Stomach (tissue), 4 donors: ENCODE measurements around the gene PDILT.

Source experiments
- EP300 ChIP-seq: sonication (generic); formaldehyde crosslinking; IDR thresholded peaks from one replicate; pipeline ENCODE4 v1.6.1; 2017; ENCODE audit warnings: antibody characterized with exemption
- POLR2A ChIP-seq, 4 donors: fragments of 450-650 bp; IDR thresholded peaks; one replicate each; pipeline ENCODE4 v1.6.1; 2016; ENCODE audit warnings: antibody characterized with exemption in 4 of 4, control low read depth in 2 of 4, mild to moderate bottlenecking in 1 of 4, moderate library complexity in 1 of 4
- POLR2AphosphoS5 ChIP-seq, 3 donors: sonication (generic); formaldehyde crosslinking; IDR thresholded peaks; one replicate each; pipeline ENCODE4 v1.6.1; 2016; ENCODE audit warnings: antibody characterized with exemption in 3 of 3
- TF ChIP-seq, protein P1 (sequence below), 7 experiments: fragments of 450-650 bp in 4 of 7; fragments of 200-600 bp in 3 of 7; sonication (generic) in 3 of 7; IDR thresholded peaks; one replicate each; pipeline ENCODE4 v1.5.1; 2016 to 2019; ENCODE audit warnings: antibody characterized with exemption in 7 of 7, control low read depth in 2 of 7, mild to moderate bottlenecking in 1 of 7

DNA sequence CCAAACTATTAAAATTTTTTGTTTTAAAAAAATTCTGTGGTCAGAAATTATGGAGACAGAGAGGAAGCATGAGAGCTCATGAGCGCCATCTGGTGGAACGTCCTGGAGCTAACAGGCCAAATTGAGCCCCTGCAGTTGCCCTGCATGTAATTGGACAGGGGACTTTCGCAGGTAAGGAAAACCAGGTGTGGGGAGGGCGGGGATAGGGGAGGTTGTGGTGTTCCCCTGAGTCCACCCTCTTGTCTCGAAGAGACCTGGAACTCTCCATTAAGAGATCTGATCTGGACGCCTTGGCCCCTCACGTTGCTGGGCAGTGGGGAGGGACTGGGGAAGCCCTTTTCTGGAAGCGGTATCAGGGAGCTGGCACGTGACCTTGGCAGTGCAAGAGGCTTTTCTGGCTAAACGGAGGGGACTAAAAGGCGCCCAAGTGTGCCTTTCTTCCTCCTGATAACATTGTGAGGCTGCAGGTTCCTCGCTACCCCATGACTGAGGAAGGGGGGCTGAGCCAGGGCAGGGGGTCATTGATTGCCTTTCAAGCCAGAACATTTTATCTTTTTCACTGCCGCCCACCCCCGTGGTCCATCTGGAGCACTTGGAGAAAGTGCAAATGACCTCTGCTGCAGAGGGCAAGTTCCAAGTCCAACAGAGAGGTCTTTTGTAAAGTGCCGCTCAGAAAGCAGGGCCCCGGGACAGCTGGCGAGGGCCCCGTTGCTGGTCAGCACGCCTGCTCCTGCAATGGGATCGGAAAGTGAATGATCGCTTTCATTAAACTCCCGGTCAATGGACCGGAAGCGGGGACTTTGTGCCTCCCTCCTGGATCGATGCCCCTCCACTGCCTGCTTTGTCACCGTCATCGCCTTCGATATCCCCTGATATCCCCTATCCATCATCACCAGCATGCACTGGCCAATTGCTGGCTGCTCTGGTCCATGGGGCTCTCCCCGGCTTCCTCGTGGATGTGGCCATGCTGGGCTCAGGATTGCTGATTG, 18.4 kb downstream of the PDILT start:
- TF ChIP-seq, protein P1, sequence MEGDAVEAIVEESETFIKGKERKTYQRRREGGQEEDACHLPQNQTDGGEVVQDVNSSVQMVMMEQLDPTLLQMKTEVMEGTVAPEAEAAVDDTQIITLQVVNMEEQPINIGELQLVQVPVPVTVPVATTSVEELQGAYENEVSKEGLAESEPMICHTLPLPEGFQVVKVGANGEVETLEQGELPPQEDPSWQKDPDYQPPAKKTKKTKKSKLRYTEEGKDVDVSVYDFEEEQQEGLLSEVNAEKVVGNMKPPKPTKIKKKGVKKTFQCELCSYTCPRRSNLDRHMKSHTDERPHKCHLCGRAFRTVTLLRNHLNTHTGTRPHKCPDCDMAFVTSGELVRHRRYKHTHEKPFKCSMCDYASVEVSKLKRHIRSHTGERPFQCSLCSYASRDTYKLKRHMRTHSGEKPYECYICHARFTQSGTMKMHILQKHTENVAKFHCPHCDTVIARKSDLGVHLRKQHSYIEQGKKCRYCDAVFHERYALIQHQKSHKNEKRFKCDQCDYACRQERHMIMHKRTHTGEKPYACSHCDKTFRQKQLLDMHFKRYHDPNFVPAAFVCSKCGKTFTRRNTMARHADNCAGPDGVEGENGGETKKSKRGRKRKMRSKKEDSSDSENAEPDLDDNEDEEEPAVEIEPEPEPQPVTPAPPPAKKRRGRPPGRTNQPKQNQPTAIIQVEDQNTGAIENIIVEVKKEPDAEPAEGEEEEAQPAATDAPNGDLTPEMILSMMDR (IDR thresholded peaks at IDR 0.05): peak in 5 of 7 experiments; percentile 32 to 84 (median 80)
- no peak for TF ChIP-seq EP300
- TF ChIP-seq POLR2A (IDR thresholded peaks at IDR 0.05): no peak
- peak in 2 of 3 donors; percentile 6 to 17 for TF ChIP-seq POLR2AphosphoS5 (IDR thresholded peaks at IDR 0.05)
